Osteocyte (in vitro differentiated cells): ENCODE measurements around the gene CBARP. TPM values are rescaled to one million over a fixed set of nuclear protein-coding genes. Genes with fewer than 3 reads are reported as not detected.

ENCODE experiments used
- DNase-seq: peaks from one replicate; pipeline ENCODE4 v3.0.0; 2021; ENCODE audit warnings: mixed read lengths; ENCODE audit not compliant: unreplicated experiment; ENCODE audit errors: extremely low spot score
- H3K27ac Mint-ChIP-seq: one replicate; pipeline ENCODE4 v1.8.0; 2021; ENCODE audit warnings: mild to moderate bottlenecking, mixed read lengths; ENCODE audit not compliant: unreplicated experiment
- H3K27me3 Mint-ChIP-seq: one replicate; pipeline ENCODE4 v1.8.0; 2021; ENCODE audit warnings: mixed read lengths; ENCODE audit not compliant: unreplicated experiment
- H3K36me3 Mint-ChIP-seq: one replicate; pipeline ENCODE4 v1.8.0; 2021; ENCODE audit warnings: mixed read lengths; ENCODE audit not compliant: unreplicated experiment
- H3K4me1 Mint-ChIP-seq: one replicate; pipeline ENCODE4 v1.8.0; 2021; ENCODE audit warnings: mixed read lengths; ENCODE audit not compliant: unreplicated experiment
- H3K4me3 Mint-ChIP-seq: one replicate; pipeline ENCODE4 v1.8.0; 2021; ENCODE audit warnings: mild to moderate bottlenecking, moderate library complexity, mixed read lengths; ENCODE audit not compliant: unreplicated experiment
- H3K9me3 Mint-ChIP-seq: one replicate; pipeline ENCODE4 v1.8.0; 2021; ENCODE audit warnings: mixed read lengths; ENCODE audit not compliant: unreplicated experiment
- total RNA-seq: library from RNA; stranded (reverse); gene quantifications from 2 replicates; pipeline ENCODE4 v1.2.1, GENCODE V29; 2021
- TF ChIP-seq, protein P1 (sequence below): fragments of 200-600 bp; sonication (generic); IDR thresholded peaks from 2 replicates; pipeline ENCODE4 v1.5.0; 2021; ENCODE audit warnings: antibody characterized with exemption, mild to moderate bottlenecking, moderate library complexity

Gene CBARP
- total RNA-seq, 1 donor from 2014 or later, result 6.9 TPM

DNA sequence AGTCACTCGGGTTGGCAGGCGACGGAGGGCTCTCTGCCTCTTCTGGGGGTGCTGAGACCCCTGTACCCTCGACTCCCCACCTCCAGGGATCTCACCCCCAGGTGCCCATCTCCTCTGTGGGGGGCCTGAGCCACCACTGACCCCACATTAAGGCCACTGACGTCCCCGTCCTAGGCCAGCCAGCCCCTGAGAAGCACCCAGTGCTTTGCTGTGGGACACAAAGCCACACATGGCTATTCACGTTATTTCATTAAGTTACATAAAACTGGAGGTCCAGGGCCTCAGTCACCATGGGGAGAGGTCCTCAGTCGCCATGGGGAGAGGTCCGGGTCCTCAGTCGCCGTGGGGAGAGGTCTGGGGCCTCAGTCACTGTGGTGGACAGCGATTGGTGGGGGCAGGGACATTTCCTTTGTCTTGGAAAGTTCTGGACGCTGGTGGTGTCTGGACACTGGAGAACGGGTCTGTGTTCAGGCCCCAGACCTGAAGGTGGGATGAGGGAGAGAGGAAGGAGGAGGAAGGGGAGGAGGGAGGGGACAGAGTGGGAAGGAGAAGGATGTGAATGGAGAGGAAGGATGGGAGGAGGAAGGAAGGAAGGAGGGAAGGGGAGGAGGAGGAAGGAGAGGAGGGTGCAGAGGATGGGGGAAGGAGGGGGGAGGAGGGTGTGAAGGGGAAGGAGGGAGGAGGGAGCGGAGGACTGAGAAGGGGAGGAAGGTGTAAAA is 43.9 kb upstream of the CBARP start:
- H3K4me3 Mint-ChIP-seq, result no peak overlapping the region
- peaks cover 4% of the 10 kb centered on the region for H3K36me3 Mint-ChIP-seq

DNA sequence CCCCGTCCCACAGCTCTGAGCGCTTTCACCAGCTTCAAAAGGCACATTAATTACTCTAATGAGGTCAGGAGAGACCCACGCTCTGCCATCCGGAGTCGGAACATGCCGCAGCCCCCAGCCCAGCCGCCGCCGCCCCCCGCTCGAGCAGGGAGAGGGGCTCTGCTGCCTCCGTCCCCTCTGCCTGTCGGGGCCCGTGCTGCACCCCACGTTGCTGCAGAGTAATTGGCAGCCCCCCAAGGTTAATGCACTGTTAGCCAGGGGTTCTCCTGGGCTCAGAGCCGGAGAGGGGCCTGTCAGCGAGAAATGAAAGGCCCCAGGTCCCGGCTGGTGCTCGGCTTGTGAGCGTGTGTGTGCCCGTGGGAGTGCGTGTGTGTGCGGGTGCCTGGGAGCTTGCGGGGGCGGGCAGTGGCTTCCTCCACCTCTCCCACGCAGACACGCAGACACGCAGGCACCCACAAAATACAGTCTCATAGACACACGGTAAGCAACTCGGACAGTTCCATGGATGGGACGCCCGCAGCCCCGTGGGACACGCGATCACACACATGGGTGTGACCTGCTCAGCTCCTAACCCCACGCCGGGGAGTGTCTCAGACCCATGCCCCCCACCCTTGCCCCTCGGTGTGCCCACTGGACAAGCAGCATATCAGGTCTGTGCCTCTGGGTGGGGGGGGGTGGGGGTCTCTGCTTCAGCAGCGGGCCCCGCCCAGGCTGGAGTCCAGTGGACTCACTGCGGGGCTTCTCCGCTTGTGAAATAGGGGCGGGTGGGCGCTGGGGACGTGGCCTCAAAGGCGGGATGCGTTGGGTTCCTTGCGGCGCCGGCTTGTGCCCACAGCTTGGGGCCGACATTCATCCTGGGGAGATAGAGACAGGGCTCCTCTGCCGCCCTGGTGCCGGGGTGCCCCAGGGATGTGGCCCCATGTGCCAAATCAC is 43.1 kb upstream of the CBARP start:
- Mint-ChIP-seq H3K27me3 (peaks cover 9% of the 10 kb centered on the region), H3K4me3 (no peak overlapping the region), H3K27ac (no peak overlapping the region), H3K4me1 (peaks cover 15% of the 10 kb centered on the region), H3K36me3 (peaks cover 4% of the 10 kb centered on the region), H3K9me3 (no peaks in the 10 kb centered on the region)
- TF ChIP-seq, protein P1, sequence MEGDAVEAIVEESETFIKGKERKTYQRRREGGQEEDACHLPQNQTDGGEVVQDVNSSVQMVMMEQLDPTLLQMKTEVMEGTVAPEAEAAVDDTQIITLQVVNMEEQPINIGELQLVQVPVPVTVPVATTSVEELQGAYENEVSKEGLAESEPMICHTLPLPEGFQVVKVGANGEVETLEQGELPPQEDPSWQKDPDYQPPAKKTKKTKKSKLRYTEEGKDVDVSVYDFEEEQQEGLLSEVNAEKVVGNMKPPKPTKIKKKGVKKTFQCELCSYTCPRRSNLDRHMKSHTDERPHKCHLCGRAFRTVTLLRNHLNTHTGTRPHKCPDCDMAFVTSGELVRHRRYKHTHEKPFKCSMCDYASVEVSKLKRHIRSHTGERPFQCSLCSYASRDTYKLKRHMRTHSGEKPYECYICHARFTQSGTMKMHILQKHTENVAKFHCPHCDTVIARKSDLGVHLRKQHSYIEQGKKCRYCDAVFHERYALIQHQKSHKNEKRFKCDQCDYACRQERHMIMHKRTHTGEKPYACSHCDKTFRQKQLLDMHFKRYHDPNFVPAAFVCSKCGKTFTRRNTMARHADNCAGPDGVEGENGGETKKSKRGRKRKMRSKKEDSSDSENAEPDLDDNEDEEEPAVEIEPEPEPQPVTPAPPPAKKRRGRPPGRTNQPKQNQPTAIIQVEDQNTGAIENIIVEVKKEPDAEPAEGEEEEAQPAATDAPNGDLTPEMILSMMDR, result no peak
- DNase-seq, result no peak

More for the DNA sequence above, 43.9 kb upstream of the CBARP start:
- no peaks in the 10 kb centered on the region for H3K9me3 Mint-ChIP-seq
- peaks cover 14% of the 10 kb centered on the region for H3K4me1 Mint-ChIP-seq
- DNase-seq, result no peak
- H3K27ac Mint-ChIP-seq, result no peak overlapping the region
- H3K27me3 Mint-ChIP-seq, result peaks cover 11% of the 10 kb centered on the region
- TF ChIP-seq, protein P1, result no peak

DNA sequence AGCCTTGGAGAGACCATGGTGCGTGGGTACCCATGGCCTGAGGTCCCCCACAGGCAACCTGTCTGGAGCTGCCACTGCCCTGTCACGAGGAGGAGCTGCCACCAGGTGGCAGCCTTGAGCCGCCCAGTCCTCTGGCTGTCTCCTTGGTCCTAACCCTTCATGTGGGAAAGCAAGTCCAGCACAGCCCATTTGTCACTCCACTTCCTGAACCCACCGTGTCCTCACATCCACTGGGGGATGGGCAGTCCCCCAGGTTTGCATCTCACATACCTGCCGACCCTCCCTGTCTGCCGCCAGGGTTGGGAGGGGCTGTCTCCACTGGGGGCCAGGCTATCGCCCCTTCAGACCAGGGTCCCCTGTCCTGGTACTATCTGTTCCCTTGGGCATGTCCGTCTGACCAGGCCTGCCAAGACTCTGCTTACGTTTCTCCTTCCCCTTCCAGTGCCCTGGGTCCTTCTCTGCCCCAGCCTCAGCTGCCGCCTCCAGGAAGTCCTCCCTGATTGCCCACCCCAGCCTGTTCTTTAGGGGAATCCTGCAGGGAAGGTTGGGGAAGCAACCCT is 42.1 kb upstream of the CBARP start:
- DNase-seq, result peak; percentile 96
- peaks cover 4% of the 10 kb centered on the region for H3K36me3 Mint-ChIP-seq
- no peaks in the 10 kb centered on the region for H3K9me3 Mint-ChIP-seq
- TF ChIP-seq, protein P1, result peak; percentile 97
- H3K4me3 Mint-ChIP-seq, result peak overlapping the region; percentile 33
- no peak overlapping the region for H3K27ac Mint-ChIP-seq
- peaks cover 8% of the 10 kb centered on the region for H3K27me3 Mint-ChIP-seq
- peaks cover 13% of the 10 kb centered on the region for H3K4me1 Mint-ChIP-seq

DNA sequence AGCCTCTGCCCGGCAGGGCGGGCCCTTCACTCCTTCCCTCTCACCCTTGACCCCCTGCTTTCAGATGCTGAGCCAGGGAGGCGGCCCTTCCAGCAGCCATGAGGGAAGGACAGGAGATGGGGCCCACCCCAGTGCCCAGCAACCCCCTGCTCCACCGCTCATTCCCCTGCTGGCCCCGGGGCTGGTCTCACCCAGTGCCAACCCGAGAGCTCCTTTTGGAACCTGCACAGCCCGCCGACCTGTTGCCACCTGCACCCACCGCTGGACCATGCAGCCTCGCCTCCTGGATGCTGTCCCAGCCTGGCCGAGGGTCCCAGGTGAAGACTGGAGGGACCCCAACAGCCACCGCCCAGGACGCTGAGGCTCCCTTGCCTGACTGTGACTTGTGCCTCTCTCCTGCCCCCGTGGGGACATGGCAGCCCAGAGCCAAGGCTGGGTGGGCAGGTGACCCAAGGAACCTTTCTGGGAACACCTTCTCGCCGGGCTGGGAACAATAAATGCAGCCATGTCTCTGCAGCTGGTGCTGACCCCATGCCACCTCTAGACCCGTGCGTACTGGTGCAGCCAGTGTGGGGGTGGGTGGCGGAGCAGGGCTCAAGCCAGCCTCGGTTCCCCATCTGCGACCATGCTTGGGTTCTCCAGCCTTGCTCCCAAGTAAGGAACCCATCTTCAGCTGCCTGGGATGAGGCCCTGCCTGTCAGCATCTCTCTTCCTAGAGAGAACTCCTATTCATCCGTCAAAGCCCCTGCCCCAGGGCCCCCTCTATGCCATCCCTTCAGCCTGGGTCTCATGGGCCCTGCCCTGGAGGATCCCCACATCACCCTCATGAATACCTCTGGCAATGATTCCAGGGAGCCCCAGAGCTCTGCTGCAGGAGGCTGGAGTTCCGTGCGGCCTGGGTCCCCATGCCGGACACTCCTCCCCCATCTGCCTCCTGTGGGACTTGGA is 41.2 kb upstream of the CBARP start:
- H3K4me3 Mint-ChIP-seq, result no peak overlapping the region
- TF ChIP-seq, protein P1, result no peak
- H3K27me3 Mint-ChIP-seq, result peaks cover under 1% of the 10 kb centered on the region
- no peaks in the 10 kb centered on the region for H3K9me3 Mint-ChIP-seq
- H3K4me1 Mint-ChIP-seq, result peaks cover 14% of the 10 kb centered on the region
- no peak overlapping the region for H3K27ac Mint-ChIP-seq
- H3K36me3 Mint-ChIP-seq, result peaks cover 8% of the 10 kb centered on the region
- no peak for DNase-seq
